Smooth muscle cell (in vitro differentiated cells): ENCODE data around the gene THYN1. TPM values are rescaled to one million over a fixed set of nuclear protein-coding genes. Genes with fewer than 3 reads are reported as not detected.

Source experiments
- DNase-seq: peaks from one replicate; lab custom pipeline; 2025; ENCODE audit not compliant: unreplicated experiment; lab: John Stamatoyannopoulos, UW
- H2AFZ ChIP-seq: fragments of 200-600 bp; sonication (generic); 2 replicates; pipeline ENCODE4 v1.6.0; 2016; ENCODE audit warnings: antibody characterized with exemption, low read depth, mild to moderate bottlenecking
- H3F3A ChIP-seq: fragments of 200-600 bp; sonication (generic); 2 replicates; pipeline ENCODE4 v1.6.0; 2017; ENCODE audit warnings: antibody characterized with exemption, low read depth
- H3K27ac ChIP-seq: fragments of 200-600 bp; sonication (generic); 2 replicates; pipeline ENCODE4 v1.5.1; 2016; ENCODE audit warnings: low read depth, mild to moderate bottlenecking
- H3K27me3 ChIP-seq: fragments of 200-600 bp; sonication (generic); 2 replicates; pipeline ENCODE4 v1.6.1; 2016; ENCODE audit warnings: low read depth, mild to moderate bottlenecking
- H3K36me3 ChIP-seq: fragments of 200-600 bp; sonication (generic); 2 replicates; pipeline ENCODE4 v1.5.1; 2016; ENCODE audit warnings: low read depth
- H3K4me1 ChIP-seq: fragments of 200-600 bp; sonication (generic); 2 replicates; pipeline ENCODE4 v1.5.1; 2016; ENCODE audit warnings: low read depth
- H3K4me2 ChIP-seq: fragments of 200-600 bp; sonication (generic); 2 replicates; pipeline ENCODE4 v1.6.0; 2016; ENCODE audit warnings: mild to moderate bottlenecking
- H3K4me3 ChIP-seq: fragments of 200-600 bp; sonication (generic); 2 replicates; pipeline ENCODE4 v1.5.1; 2016; ENCODE audit warnings: mild to moderate bottlenecking
- H3K79me2 ChIP-seq: fragments of 200-600 bp; sonication (generic); 2 replicates; pipeline ENCODE4 v1.6.0; 2016; ENCODE audit warnings: low read depth, mild to moderate bottlenecking
- H3K9ac ChIP-seq: fragments of 200-600 bp; sonication (generic); 2 replicates; pipeline ENCODE4 v1.6.0; 2016; ENCODE audit warnings: low read depth
- H3K9me3 ChIP-seq: fragments of 200-600 bp; sonication (generic); replicated peaks from 2 replicates; pipeline ENCODE4 v1.5.1; 2016; ENCODE audit warnings: low read depth
- H4K20me1 ChIP-seq: fragments of 200-600 bp; sonication (generic); 2 replicates; pipeline ENCODE4 v1.6.0; 2016; ENCODE audit warnings: low read depth
- CTCF ChIP-seq: fragments of 200-600 bp; sonication (generic); IDR thresholded peaks from 2 replicates; pipeline ENCODE4 v1.5.1; 2017; ENCODE audit warnings: borderline replicate concordance, mild to moderate bottlenecking, antibody characterized with exemption; ENCODE audit not compliant: insufficient read depth, poor library complexity, severe bottlenecking
- WGBS: methylation state at CpG from one replicate; pipeline ENCODE4 v1.1.7; 2016; ENCODE audit warnings: low lambda C conversion rate; 5-methylcytosine and 5-hydroxymethylcytosine counted together
- polyA plus RNA-seq: library from polyadenylated mRNA; unstranded; fragments of >200 nt; fragmentation: Nextera tagmentation; extraction: Ambion mirVana; gene quantifications from 2 replicates; pipeline ENCODE4 v1.2.1, GENCODE V29; 2016
- total RNA-seq: library from RNA; depleted of rRNA; stranded (reverse); fragments of >200 nt; gene quantifications from 2 replicates; pipeline ENCODE4 v1.2.3, GENCODE V29; 2014

The THYN1 gene
- total and polyA plus RNA-seq, 2 experiments from 2014 or later, result 41.3 to 49.7 TPM

GRCh38 chr11:134236834-134237556, 16.2 kb downstream of the THYN1 start:
- TF ChIP-seq CTCF, result no peak
- 72% methylated on average over 7 of the region's 7 CpGs for WGBS
- Histone ChIP-seq H3K79me2 (peaks cover 14% of the 10 kb centered on the region), H3F3A (no peaks in the 10 kb centered on the region), H3K4me3 (no peak overlapping the region), H3K4me2 (no peak overlapping the region), H4K20me1 (peaks cover 45% of the 10 kb centered on the region), H3K9me3 (no peaks in the 10 kb centered on the region), H3K36me3 (no peaks in the 10 kb centered on the region), H3K9ac (no peak overlapping the region), H3K27ac (no peak overlapping the region), H2AFZ (no peak overlapping the region), H3K27me3 (no peaks in the 10 kb centered on the region), H3K4me1 (no peaks in the 10 kb centered on the region)
- no peak for DNase-seq

GRCh38 chr11:134235399-134235798, 17.8 kb downstream of the THYN1 start:
- no peaks in the 10 kb centered on the region for H3K36me3 ChIP-seq
- H3K27ac ChIP-seq, result no peak overlapping the region
- H4K20me1 ChIP-seq, result peaks cover 61% of the 10 kb centered on the region
- H3K4me1 ChIP-seq, result no peaks in the 10 kb centered on the region
- H3K4me3 ChIP-seq, result no peak overlapping the region
- no peak for DNase-seq
- WGBS, result 95% methylated on average over 3 of the region's 3 CpGs
- H3K4me2 ChIP-seq, result no peak overlapping the region
- H3K79me2 ChIP-seq, result peaks cover 21% of the 10 kb centered on the region
- no peak overlapping the region for H3K9ac ChIP-seq
- no peaks in the 10 kb centered on the region for H3F3A ChIP-seq
- H3K9me3 ChIP-seq, result no peaks in the 10 kb centered on the region
- no peak overlapping the region for H2AFZ ChIP-seq
- no peaks in the 10 kb centered on the region for H3K27me3 ChIP-seq
- no peak for TF ChIP-seq CTCF

- H3F3A ChIP-seq, result no peaks in the 10 kb centered on the region
- H3K79me2 ChIP-seq, result peaks cover 37% of the 10 kb centered on the region
- no peaks in the 10 kb centered on the region for H3K9me3 ChIP-seq
- DNase-seq, result no peak
- H3K27me3 ChIP-seq, result no peaks in the 10 kb centered on the region
- H3K27ac ChIP-seq, result no peak overlapping the region
- H2AFZ ChIP-seq, result no peak overlapping the region
- H3K4me2 ChIP-seq, result no peak overlapping the region
- 87% methylated on average over 4 of the region's 4 CpGs for WGBS
- H3K9ac ChIP-seq, result no peak overlapping the region
- no peak overlapping the region for H3K4me3 ChIP-seq
- H3K4me1 ChIP-seq, result no peaks in the 10 kb centered on the region
- peaks cover 77% of the 10 kb centered on the region for H4K20me1 ChIP-seq
- H3K36me3 ChIP-seq, result no peaks in the 10 kb centered on the region
- no peak for TF ChIP-seq CTCF
Measured at GRCh38 chr11:134233729-134234179, 19.4 kb downstream of the THYN1 start.
